Measurements from ENCODE around the gene RETREG1.

DNA sequence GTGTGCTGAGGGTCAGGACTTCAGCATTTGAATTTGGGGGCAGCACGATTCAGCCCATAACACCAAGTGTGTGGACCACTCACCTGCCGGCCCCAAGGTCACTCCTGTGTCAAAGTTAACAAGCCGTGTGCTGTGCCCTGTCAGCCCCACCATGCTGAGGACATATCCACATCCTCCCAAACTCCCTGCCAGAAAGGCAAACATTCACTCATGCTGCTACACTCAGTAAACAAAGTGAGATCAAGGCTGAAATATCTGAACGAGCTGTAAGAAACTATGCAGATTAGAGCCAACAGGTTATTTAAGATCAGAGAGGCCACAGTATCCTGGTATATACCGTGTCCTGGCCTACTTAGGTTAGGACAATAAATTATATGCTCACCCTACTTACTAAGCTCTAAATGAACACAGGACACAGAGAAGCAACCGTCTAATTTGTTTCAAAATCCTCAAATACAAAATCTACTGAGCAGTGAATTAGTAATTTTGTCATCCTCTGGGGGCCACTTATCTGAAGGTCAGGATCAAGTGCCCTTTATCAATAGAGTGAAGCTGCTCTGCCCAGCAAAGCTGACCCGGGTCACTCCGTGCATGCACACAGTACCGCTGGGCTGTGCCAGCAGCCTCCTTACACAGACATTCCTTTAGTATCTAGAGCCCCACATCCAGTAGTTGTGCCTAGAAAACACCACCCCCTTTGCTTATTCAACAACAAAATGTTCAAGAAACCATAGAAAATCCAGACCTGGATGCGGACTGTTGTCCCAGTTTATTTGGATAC lies 28.2 kb downstream of the RETREG1 start:
- TF ChIP-seq, protein P1, sequence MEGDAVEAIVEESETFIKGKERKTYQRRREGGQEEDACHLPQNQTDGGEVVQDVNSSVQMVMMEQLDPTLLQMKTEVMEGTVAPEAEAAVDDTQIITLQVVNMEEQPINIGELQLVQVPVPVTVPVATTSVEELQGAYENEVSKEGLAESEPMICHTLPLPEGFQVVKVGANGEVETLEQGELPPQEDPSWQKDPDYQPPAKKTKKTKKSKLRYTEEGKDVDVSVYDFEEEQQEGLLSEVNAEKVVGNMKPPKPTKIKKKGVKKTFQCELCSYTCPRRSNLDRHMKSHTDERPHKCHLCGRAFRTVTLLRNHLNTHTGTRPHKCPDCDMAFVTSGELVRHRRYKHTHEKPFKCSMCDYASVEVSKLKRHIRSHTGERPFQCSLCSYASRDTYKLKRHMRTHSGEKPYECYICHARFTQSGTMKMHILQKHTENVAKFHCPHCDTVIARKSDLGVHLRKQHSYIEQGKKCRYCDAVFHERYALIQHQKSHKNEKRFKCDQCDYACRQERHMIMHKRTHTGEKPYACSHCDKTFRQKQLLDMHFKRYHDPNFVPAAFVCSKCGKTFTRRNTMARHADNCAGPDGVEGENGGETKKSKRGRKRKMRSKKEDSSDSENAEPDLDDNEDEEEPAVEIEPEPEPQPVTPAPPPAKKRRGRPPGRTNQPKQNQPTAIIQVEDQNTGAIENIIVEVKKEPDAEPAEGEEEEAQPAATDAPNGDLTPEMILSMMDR (IDR thresholded peaks at IDR 0.05; ENCODE audit: low read length) = no peak
- no peak for TF ChIP-seq EZH2 (IDR thresholded peaks at IDR 0.05; ENCODE audit: borderline replicate concordance, low read length)
